Activated naive CD4-positive, alpha-beta T cell treated with anti-CD3 and anti-CD28 coated beads, Interleukin-2, amount 50 U/mL, for 24 hours (primary cell): ENCODE measurements around the gene SLMAP.

ENCODE experiments used
- H3K27ac Mint-ChIP-seq: one replicate; pipeline ENCODE4 v1.8.0; 2021; ENCODE audit warnings: mild to moderate bottlenecking, mixed read lengths
- H3K27me3 Mint-ChIP-seq: one replicate; pipeline ENCODE4 v1.8.0; 2021; ENCODE audit warnings: mixed read lengths
- H3K36me3 Mint-ChIP-seq: one replicate; pipeline ENCODE4 v1.8.0; 2021; ENCODE audit warnings: mixed read lengths
- H3K4me1 Mint-ChIP-seq: one replicate; pipeline ENCODE4 v1.8.0; 2021; ENCODE audit warnings: mixed read lengths
- H3K4me3 Mint-ChIP-seq: one replicate; pipeline ENCODE4 v1.8.0; 2021; ENCODE audit warnings: mild to moderate bottlenecking, mixed read lengths
- H3K9me3 Mint-ChIP-seq: one replicate; pipeline ENCODE4 v1.8.0; 2021; ENCODE audit warnings: mixed read lengths

The SLMAP gene

GRCh38 chr3:57959423-57960173, 203.5 kb downstream of the SLMAP start:
- Mint-ChIP-seq H3K4me3 (no peak overlapping the region), H3K36me3 (no peaks in the 10 kb centered on the region), H3K27ac (no peak overlapping the region), H3K9me3 (no peaks in the 10 kb centered on the region), H3K27me3 (no peaks in the 10 kb centered on the region), H3K4me1 (no peaks in the 10 kb centered on the region)

- Mint-ChIP-seq H3K4me1 (no peaks in the 10 kb centered on the region), H3K4me3 (no peak overlapping the region), H3K36me3 (no peaks in the 10 kb centered on the region), H3K9me3 (no peaks in the 10 kb centered on the region), H3K27me3 (no peaks in the 10 kb centered on the region), H3K27ac (no peak overlapping the region)
These were observed 204.0 kb downstream of the SLMAP start for GRCh38 chr3:57960174-57960505.

GRCh38 chr3:57961177-57961827, 205.2 kb downstream of the SLMAP start:
- H3K9me3 Mint-ChIP-seq: no peaks in the 10 kb centered on the region
- no peak overlapping the region for H3K27ac Mint-ChIP-seq
- H3K4me3 Mint-ChIP-seq: no peak overlapping the region
- H3K36me3 Mint-ChIP-seq: no peaks in the 10 kb centered on the region
- no peaks in the 10 kb centered on the region for H3K4me1 Mint-ChIP-seq
- no peaks in the 10 kb centered on the region for H3K27me3 Mint-ChIP-seq

- Mint-ChIP-seq H3K27ac (no peak overlapping the region), H3K9me3 (no peaks in the 10 kb centered on the region), H3K36me3 (no peaks in the 10 kb centered on the region), H3K27me3 (no peaks in the 10 kb centered on the region), H3K4me3 (no peak overlapping the region), H3K4me1 (peaks cover under 1% of the 10 kb centered on the region)
These were observed 205.8 kb downstream of the SLMAP start for GRCh38 chr3:57961828-57962447.

GRCh38 chr3:57962448-57962834, 206.3 kb downstream of the SLMAP start:
- Mint-ChIP-seq H3K4me3 (no peak overlapping the region), H3K27ac (no peak overlapping the region), H3K27me3 (no peaks in the 10 kb centered on the region), H3K4me1 (peaks cover 5% of the 10 kb centered on the region), H3K9me3 (no peaks in the 10 kb centered on the region), H3K36me3 (no peaks in the 10 kb centered on the region)

- H3K36me3 Mint-ChIP-seq: no peaks in the 10 kb centered on the region
- no peak overlapping the region for H3K27ac Mint-ChIP-seq
- H3K9me3 Mint-ChIP-seq: no peaks in the 10 kb centered on the region
- H3K4me3 Mint-ChIP-seq: no peak overlapping the region
- H3K4me1 Mint-ChIP-seq: peaks cover 16% of the 10 kb centered on the region
- no peaks in the 10 kb centered on the region for H3K27me3 Mint-ChIP-seq
These were observed 207.8 kb downstream of the SLMAP start for GRCh38 chr3:57963811-57964346.

GRCh38 chr3:57966829-57967228, 210.7 kb downstream of the SLMAP start:
- Mint-ChIP-seq H3K36me3 (no peaks in the 10 kb centered on the region), H3K27ac (no peak overlapping the region), H3K4me3 (no peak overlapping the region)

GRCh38 chr3:57967590-57967989, 211.5 kb downstream of the SLMAP start:
- H3K4me3 Mint-ChIP-seq: no peak overlapping the region
- peaks cover 23% of the 10 kb centered on the region for H3K4me1 Mint-ChIP-seq
- H3K36me3 Mint-ChIP-seq: no peaks in the 10 kb centered on the region
- H3K27ac Mint-ChIP-seq: peak overlapping the region; percentile 55
- no peaks in the 10 kb centered on the region for H3K9me3 Mint-ChIP-seq
- H3K27me3 Mint-ChIP-seq: no peaks in the 10 kb centered on the region

More at GRCh38 chr3:57966829-57967228, 210.7 kb downstream of the SLMAP start:
- H3K9me3 Mint-ChIP-seq: no peaks in the 10 kb centered on the region
- no peaks in the 10 kb centered on the region for H3K27me3 Mint-ChIP-seq
- H3K4me1 Mint-ChIP-seq: peaks cover 18% of the 10 kb centered on the region

- Mint-ChIP-seq H3K4me1 (peaks cover 23% of the 10 kb centered on the region), H3K36me3 (no peaks in the 10 kb centered on the region), H3K4me3 (no peak overlapping the region), H3K9me3 (no peaks in the 10 kb centered on the region), H3K27me3 (no peaks in the 10 kb centered on the region), H3K27ac (peak overlapping the region; percentile 23)
These were observed 212.4 kb downstream of the SLMAP start for GRCh38 chr3:57968501-57968900.

GRCh38 chr3:57971975-57972374, 215.9 kb downstream of the SLMAP start:
- H3K9me3 Mint-ChIP-seq: no peaks in the 10 kb centered on the region
- no peak overlapping the region for H3K27ac Mint-ChIP-seq
- no peaks in the 10 kb centered on the region for H3K27me3 Mint-ChIP-seq
- H3K4me3 Mint-ChIP-seq: no peak overlapping the region
- no peaks in the 10 kb centered on the region for H3K36me3 Mint-ChIP-seq
- peaks cover 22% of the 10 kb centered on the region for H3K4me1 Mint-ChIP-seq

GRCh38 chr3:57972531-57973111, 216.5 kb downstream of the SLMAP start:
- H3K36me3 Mint-ChIP-seq: no peaks in the 10 kb centered on the region
- H3K4me1 Mint-ChIP-seq: peaks cover 16% of the 10 kb centered on the region
- no peak overlapping the region for H3K4me3 Mint-ChIP-seq
- peak overlapping the region; percentile 8 for H3K27ac Mint-ChIP-seq
- H3K27me3 Mint-ChIP-seq: no peaks in the 10 kb centered on the region
- no peaks in the 10 kb centered on the region for H3K9me3 Mint-ChIP-seq

GRCh38 chr3:57973715-57974477, 217.8 kb downstream of the SLMAP start:
- no peak overlapping the region for H3K27ac Mint-ChIP-seq
- no peaks in the 10 kb centered on the region for H3K27me3 Mint-ChIP-seq
- no peaks in the 10 kb centered on the region for H3K36me3 Mint-ChIP-seq
- no peaks in the 10 kb centered on the region for H3K9me3 Mint-ChIP-seq
- H3K4me3 Mint-ChIP-seq: no peak overlapping the region
- peaks cover 7% of the 10 kb centered on the region for H3K4me1 Mint-ChIP-seq

GRCh38 chr3:57974796-57975388, 218.8 kb downstream of the SLMAP start:
- Mint-ChIP-seq H3K4me1 (peaks cover 7% of the 10 kb centered on the region), H3K27ac (no peak overlapping the region), H3K27me3 (no peaks in the 10 kb centered on the region), H3K4me3 (no peak overlapping the region), H3K36me3 (no peaks in the 10 kb centered on the region), H3K9me3 (no peaks in the 10 kb centered on the region)

GRCh38 chr3:57977818-57978235, 221.7 kb downstream of the SLMAP start:
- H3K4me3 Mint-ChIP-seq: no peak overlapping the region
- H3K9me3 Mint-ChIP-seq: no peaks in the 10 kb centered on the region
- H3K27me3 Mint-ChIP-seq: no peaks in the 10 kb centered on the region
- no peaks in the 10 kb centered on the region for H3K36me3 Mint-ChIP-seq
- H3K27ac Mint-ChIP-seq: no peak overlapping the region
- peaks cover 5% of the 10 kb centered on the region for H3K4me1 Mint-ChIP-seq

GRCh38 chr3:57978316-57978715, 222.2 kb downstream of the SLMAP start:
- H3K4me3 Mint-ChIP-seq: no peak overlapping the region
- no peak overlapping the region for H3K27ac Mint-ChIP-seq
- H3K27me3 Mint-ChIP-seq: no peaks in the 10 kb centered on the region
- no peaks in the 10 kb centered on the region for H3K36me3 Mint-ChIP-seq
- H3K9me3 Mint-ChIP-seq: no peaks in the 10 kb centered on the region
- peaks cover 8% of the 10 kb centered on the region for H3K4me1 Mint-ChIP-seq
